PC-9 (cell line): ENCODE results near the gene GNB1.

Experiments used
- EZH2 ChIP-seq: fragments of 200-600 bp; sonication (generic); IDR thresholded peaks from 2 replicates; pipeline ENCODE4 v1.8.0; 2017; ENCODE audit warnings: antibody characterized with exemption, low read depth
- TF ChIP-seq, protein P1 (sequence below): fragments of 200-600 bp; sonication (generic); conservative IDR thresholded peaks from 2 replicates; pipeline ENCODE4 v1.6.1; 2017; ENCODE audit warnings: mixed run types, antibody characterized with exemption, mild to moderate bottlenecking, moderate library complexity

DNA sequence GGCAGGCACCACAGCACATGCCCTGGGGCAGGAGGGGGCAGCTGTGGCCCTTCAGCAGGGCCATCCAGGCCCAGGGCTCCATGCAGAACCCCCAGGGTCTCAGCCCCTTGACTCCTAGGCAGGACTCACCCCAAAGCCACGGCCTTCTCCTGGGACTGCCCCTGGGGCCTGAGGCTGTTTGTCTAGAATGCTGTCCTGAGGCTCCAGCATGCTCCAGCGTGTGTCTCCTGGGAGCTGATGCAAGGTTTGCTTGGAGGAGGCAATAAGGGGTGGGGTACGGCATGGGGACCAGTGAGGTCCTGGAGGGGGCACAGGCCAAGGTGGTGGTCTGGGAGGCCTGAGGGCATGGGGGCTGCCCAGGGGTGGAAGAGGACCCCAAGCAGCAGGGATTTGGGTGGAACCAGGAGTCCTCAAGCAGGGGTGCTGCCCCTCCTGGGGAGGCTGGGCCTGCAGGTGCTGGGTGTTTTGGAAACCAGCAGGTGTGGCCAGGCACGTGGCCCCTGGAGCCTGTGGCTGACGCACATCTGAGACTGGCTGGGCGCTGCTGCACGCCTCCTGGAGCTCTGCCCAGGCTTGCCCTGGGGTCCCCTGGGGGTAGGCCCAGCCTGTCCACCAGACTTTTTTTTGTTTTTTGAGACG is 16.3 kb upstream of the GNB1 start:
- TF ChIP-seq, protein P1, sequence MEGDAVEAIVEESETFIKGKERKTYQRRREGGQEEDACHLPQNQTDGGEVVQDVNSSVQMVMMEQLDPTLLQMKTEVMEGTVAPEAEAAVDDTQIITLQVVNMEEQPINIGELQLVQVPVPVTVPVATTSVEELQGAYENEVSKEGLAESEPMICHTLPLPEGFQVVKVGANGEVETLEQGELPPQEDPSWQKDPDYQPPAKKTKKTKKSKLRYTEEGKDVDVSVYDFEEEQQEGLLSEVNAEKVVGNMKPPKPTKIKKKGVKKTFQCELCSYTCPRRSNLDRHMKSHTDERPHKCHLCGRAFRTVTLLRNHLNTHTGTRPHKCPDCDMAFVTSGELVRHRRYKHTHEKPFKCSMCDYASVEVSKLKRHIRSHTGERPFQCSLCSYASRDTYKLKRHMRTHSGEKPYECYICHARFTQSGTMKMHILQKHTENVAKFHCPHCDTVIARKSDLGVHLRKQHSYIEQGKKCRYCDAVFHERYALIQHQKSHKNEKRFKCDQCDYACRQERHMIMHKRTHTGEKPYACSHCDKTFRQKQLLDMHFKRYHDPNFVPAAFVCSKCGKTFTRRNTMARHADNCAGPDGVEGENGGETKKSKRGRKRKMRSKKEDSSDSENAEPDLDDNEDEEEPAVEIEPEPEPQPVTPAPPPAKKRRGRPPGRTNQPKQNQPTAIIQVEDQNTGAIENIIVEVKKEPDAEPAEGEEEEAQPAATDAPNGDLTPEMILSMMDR, result no peak
- TF ChIP-seq EZH2, result no peak
